HG03066 (cell line): ENCODE results near the gene GRM8.

Experiments
- ATAC-seq: cut with Tn5 transposase; IDR thresholded peaks from one replicate; pipeline ENCODE4 v1.9.1; 2021; ENCODE audit warnings: low read depth; ENCODE audit not compliant: unreplicated experiment

Gene GRM8

DNA sequence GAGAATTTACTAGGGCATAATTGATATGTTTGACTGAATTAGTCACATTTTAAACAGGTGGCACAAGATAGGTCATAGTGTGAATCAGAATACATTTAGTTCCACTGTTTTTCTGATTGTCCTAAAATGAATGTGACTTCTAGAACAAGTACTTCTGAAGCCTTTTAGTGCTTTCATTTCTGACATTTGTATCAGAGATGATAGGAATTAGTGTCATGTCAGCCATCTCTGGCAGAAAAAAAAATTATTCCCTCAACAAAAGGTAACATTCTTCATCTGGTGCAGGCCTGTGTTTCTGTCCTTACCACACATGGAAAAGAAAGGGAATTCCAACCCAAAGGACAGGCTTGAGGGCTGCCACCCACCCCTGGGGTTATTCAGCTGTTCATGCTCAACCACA lies 21.3 kb downstream of the GRM8 start:
- ATAC-seq: no peak

GRCh38 chr7:127230192-127230925 lies 22.4 kb downstream of the GRM8 start:
- ATAC-seq: no peak

DNA sequence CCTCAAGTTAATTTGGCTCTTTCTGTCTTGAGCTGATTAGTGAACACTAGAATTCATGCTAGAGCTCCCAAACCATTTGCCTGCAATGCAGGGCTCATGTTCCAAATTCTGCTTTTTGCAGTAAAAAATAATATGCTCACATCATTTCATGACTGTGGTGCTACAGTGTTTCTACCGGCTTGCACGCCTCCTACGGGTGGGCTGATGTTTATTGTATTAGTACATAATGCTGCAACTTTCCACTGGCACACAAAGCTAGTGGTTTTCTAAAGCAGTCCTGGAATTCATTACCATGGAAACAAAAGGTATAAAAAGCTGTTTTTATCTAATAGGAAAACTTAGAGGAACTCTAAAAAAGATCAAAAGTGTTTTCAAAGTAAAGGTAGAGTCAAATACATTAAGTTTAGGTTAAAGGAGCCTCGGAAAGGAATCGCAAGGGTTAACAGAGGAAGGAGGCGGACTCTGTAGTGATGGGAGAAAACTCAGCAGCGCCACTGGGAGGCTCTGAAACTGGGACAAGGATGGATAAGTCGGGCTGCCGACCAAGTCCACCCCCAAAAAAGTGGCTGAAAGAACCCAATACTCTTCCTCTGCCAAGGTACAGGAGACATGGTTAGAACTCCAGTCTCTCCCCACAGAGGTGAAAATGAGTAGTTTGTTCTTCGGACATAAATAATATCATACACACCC lies 25.9 kb downstream of the GRM8 start:
- no peak for ATAC-seq

DNA sequence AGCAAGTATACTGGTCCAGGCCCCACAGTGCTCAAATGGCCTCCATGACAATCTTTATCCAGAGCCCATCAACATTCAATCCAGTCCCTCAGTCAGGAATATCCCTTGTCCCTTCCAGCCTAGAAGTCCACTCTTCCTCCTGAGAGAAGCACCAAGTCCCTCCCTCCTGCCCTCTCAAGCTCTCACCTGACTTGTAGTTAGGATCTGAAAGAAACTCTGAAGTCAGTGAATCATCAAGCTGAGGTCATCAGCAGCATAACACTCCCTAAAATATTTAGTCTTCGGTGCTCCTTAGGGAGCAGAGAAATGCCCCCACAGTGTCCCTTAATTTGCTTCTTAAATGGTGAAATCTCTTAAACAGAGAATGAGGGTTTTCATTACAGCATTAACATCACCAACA lies 31.0 kb downstream of the GRM8 start:
- no peak for ATAC-seq

GRCh38 chr7:127214956-127215718 lies 37.6 kb downstream of the GRM8 start:
- ATAC-seq: no peak

GRCh38 chr7:127209886-127210285 lies 42.9 kb downstream of the GRM8 start:
- no peak for ATAC-seq

DNA sequence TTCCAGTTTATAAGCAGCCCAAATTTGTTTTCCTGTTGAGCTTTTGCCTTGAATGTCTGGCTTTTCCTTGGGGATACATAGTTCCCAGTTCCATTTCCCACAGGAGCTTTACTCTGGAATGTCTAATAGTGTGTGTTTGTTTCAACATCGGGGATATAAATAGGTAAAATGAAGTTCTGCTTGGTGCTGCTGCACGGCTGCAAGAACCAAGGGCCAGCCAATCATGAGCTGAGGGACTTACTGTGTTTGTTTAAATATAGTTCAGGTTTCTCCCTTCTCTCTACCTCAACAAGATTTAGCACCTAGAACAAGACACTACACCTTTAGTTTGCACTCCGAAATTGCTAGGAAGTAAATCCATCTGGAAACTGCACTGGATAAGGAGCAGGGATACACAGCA lies 43.9 kb downstream of the GRM8 start:
- no peak for ATAC-seq

DNA sequence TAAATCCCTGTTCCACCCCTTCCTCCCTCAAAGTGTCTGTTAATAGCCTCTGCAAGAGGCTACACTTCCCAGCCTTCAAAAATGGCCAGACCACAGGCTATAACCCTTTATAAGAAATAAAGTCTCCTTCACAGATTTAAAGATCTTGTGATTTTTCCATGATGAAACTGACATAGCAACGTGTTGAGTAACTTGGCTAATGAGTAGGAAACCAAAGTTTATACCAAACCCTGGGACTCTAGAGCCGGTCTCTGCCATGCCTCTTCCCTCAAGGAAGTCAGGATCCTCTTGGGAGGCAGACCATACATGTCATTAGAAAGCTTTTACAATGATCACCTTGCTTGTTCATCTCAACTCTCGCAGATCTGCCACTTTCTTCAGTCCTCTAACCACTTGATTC lies 44.4 kb downstream of the GRM8 start:
- ATAC-seq: no peak

GRCh38 chr7:127207806-127208205 lies 44.9 kb downstream of the GRM8 start:
- no peak for ATAC-seq

DNA sequence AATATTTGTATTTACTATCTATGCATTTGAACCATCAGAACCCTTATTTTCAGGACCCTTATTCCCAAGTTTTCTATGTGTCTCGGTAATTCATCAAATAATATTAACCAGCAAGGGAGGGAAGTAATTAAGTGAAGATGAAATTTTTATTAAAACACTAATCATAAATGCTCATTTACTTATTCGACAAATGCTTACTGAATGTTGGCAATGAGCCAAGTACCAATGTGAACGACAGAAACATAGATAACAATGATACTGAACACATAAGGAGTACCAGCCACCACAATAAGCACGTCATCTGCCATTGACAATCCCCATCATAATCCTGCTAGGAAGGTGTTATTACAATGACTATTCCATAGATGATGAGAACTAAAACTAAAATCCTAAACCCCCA lies 45.5 kb downstream of the GRM8 start:
- ATAC-seq: no peak

- no peak for ATAC-seq
Measured at GRCh38 chr7:127194571-127194970, 58.2 kb downstream of the GRM8 start.

DNA sequence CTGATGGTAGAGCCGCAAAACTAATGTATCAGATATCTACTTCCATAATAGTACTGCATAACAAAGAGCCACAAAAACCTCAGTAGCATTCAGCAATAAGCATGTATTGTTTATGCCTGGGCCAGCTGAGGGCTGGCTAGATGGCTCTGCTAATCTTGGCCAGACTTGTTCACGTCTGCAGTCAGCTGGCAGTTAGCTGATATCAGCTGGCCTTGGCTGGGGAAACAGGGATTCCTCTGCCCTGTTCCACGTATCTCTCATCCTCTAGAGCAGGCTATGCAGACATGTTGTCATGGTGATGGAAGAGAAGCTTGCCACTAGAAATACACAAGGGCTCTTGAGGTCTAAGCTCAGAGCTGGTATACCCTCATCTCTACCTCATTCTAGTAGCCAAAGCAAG lies 62.9 kb downstream of the GRM8 start:
- ATAC-seq: no peak

DNA sequence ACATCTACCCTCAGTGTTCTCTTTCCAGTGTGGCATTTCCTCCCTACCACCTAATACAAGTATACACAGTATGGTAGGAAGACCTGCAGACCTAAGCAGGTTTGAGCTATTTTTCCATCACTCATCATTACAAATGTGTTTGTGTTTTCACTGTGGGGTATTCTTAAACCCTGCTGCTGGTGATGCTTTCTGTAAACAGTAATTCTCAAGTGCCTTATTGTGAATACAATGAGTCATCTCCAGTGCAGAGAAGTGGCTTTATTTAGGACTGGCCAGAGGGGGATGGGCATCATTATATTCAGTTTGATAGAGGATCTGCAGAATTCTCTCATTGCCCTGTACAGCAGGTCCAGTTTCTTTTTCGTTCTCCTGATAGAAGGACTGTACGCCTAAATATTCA lies 63.7 kb downstream of the GRM8 start:
- no peak for ATAC-seq

DNA sequence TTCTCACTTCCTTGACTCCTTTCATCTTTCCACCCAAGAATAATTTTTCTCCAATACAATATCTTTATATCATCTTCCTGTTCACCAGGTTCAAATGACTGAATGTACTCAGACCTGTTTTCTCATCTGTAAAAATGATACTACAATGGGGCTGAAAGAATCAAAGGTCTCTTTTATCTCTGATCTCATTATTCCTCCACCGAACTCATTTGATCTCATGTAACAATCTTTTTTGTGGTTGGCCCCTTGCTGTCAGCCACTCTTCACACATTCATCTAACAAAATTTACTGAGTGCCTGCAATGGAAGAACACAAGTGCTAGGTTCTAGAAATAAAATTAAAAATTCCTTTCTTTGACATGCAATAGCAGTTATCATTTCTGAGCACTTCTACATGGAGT lies 65.0 kb downstream of the GRM8 start:
- ATAC-seq: no peak

DNA sequence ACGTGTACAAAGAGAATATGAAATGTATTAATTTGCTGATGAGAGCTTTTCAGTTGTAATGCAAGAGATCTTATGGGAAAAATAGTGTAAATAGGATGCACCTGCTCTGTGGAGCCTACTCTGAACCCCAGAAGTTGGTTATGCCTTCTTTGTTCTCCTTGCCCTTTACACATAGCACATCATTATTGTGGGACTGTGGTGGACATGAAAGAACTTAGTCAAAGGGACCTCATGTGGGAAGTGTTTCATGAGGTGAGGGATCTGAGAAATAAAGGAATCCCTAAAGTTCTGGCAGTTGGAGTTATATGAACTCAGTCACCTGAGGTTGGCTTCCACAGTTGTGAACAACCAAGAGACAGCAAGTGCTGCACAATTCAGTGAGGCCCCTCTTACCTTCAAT lies 66.1 kb downstream of the GRM8 start:
- ATAC-seq: no peak

GRCh38 chr7:127177156-127177555 lies 75.6 kb downstream of the GRM8 start:
- ATAC-seq: no peak

DNA sequence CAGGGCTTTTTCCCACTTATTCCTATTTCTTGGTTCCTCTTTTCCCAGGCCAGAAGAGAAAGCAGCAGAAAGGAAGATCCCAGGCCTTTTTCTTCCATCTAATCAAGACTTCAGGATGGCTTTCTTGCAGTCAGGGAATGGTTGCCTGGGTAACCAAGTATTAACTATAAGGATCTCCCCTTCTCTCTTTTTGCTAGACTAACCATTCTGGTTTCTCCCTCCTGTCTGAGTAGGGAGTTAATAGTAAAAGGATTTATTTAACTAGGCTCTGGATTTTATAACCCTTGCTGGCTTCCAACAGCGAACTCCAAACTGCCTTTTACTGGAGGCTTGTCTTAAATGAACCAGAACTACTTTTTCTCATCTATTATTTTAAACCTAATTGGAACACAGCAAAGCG lies 90.4 kb downstream of the GRM8 start:
- no peak for ATAC-seq

DNA sequence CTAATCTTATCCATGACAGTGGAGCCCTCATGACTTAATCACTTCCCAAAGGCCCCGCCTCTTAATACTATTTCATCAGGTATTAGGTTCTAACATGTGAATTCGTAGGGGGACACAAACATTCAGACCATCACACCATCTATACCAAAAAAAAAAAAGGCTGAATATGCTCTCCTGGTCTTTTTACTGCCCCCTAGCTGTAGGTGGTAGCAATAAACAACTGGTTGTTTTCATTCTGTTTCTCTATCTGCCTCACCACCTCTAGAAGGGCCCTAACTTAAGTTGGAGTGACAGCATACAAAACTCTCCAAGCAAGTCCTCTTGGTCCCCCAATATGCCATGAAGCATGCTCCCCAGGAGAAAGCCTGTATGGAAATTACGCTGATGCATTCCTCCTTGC lies 94.1 kb downstream of the GRM8 start:
- no peak for ATAC-seq

DNA sequence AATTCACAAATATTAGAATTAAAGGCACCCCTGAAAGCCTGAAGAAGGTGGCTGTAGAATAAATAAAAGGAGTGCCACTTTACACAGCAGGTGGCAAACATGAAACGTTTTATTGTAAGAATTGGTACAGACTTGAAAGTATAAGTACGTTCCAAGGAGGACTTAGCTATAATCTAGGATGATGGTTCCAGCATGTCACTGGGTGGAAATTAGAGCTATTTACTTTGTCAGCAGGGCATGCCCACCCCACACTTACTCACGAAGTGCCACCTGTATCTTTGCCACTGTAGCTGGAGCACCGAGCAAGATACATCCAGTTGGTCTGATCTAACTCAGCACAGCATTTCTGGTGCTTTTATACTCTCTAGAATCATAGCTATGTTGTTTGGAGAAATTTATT lies 97.8 kb downstream of the GRM8 start:
- no peak for ATAC-seq

DNA sequence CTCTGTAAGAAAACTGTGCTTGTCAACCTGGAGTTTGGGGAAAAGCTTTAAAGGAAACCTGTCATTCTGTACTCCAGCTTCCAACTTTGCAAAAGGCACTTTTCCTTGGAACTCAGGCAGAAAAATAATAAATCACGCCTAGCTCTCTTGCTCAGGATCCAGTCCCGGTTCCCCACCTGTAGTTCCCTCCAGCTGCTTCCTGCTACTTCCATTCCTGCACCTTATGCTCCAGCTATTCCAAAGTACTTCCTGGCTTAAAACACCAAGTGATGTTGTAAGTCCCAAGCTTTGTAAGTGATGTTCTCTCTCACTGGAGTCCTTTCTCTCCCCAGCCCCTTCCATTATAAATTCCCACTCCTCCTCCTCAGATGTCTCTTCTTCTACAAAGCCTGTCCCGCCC lies 98.6 kb downstream of the GRM8 start:
- no peak for ATAC-seq

DNA sequence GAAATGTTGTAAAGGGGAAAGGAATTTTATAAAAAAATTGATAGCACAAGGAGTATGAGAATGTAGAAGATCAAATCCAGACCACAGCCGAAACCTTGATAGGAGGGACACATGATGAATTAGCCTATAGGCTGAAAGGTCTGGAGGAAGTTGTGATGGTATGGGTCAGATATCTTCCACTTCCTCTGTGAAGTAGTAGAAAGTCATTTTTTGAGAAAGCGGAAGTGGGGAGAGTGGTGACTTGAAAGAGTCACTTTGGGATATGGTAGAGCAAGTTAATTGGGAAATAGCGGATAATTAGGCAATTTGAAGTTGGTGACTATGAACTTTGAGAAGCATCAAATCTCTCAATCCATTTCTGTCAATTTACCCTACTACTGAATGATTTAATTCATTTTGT lies 99.4 kb downstream of the GRM8 start:
- ATAC-seq: no peak

DNA sequence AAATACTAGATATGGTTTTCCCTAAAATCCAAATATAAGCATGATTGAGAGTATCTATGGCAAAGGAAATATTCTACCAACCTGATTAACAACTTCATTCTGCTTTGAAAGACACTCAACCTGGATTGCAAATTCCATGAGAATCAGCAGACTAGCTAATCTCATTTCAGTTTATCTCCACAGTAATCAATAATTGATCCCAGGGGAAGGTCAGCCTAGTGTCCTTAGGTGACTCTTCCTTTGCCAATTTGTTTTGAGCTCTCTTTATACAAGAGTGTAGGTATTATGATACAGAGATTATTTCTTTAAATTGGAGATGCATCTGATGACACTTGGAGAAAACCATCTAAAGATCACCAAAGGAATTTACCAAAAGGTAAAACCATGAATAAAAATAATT lies 100.3 kb downstream of the GRM8 start:
- ATAC-seq: no peak
